ENCODE measurements around the gene PSMB5. TPM values are rescaled to one million over a fixed set of nuclear protein-coding genes. Genes with fewer than 3 reads are reported as not detected.
A peak's percentile ranks its signal among the peaks of the same experiment; 100 is the strongest.

PSMB5 gene
- total and polyA plus RNA-seq, 2 of the 13 experiments (the other 11 are each of a cell fraction or from before 2014, with no cell fraction given) = 705 to 871 TPM

GRCh38 chr14:23071244-23071920 is 36.7 kb upstream of the PSMB5 start (continued):
- no peak; the same call in 1 of the 2 replicates for TF ChIP-seq ZBED4 (CRISPR knock-in tag; IDR thresholded peaks at IDR 0.05; ENCODE audit: borderline replicate concordance)
- TF ChIP-seq AKAP8 (CRISPR knock-in tag; IDR thresholded peaks at IDR 0.05) = 0 out of 2 replicates have a peak, but pooled peaks have one; percentile 78
- TF ChIP-seq ZBTB1 (CRISPR knock-in tag; IDR thresholded peaks at IDR 0.05; ENCODE audit: borderline replicate concordance) = no peak
- peak; percentile 100 for TF ChIP-seq KDM2A (CRISPR knock-in tag; IDR thresholded peaks at IDR 0.05; ENCODE audit: borderline replicate concordance, low read depth)
- no peak for TF ChIP-seq TEAD2 (CRISPR knock-in tag; IDR thresholded peaks at IDR 0.05)
- no peak for TF ChIP-seq HOXA7 (CRISPR knock-in tag; IDR thresholded peaks at IDR 0.05)
- no peak for TF ChIP-seq HMGA1 (CRISPR knock-in tag; conservative IDR thresholded peaks at IDR 0.05)
- no peak for TF ChIP-seq PHB2 (IDR thresholded peaks at IDR 0.05; ENCODE audit: partially characterized antibody)
- peak; percentile 61 for TF ChIP-seq BORCS8-MEF2B (CRISPR knock-in tag; IDR thresholded peaks at IDR 0.05)
- TF ChIP-seq NFIC (IDR thresholded peaks at IDR 0.05; ENCODE audit: low read length) = peak; percentile 21; the same call in 1 of the 2 replicates
- TF ChIP-seq, protein P1, sequence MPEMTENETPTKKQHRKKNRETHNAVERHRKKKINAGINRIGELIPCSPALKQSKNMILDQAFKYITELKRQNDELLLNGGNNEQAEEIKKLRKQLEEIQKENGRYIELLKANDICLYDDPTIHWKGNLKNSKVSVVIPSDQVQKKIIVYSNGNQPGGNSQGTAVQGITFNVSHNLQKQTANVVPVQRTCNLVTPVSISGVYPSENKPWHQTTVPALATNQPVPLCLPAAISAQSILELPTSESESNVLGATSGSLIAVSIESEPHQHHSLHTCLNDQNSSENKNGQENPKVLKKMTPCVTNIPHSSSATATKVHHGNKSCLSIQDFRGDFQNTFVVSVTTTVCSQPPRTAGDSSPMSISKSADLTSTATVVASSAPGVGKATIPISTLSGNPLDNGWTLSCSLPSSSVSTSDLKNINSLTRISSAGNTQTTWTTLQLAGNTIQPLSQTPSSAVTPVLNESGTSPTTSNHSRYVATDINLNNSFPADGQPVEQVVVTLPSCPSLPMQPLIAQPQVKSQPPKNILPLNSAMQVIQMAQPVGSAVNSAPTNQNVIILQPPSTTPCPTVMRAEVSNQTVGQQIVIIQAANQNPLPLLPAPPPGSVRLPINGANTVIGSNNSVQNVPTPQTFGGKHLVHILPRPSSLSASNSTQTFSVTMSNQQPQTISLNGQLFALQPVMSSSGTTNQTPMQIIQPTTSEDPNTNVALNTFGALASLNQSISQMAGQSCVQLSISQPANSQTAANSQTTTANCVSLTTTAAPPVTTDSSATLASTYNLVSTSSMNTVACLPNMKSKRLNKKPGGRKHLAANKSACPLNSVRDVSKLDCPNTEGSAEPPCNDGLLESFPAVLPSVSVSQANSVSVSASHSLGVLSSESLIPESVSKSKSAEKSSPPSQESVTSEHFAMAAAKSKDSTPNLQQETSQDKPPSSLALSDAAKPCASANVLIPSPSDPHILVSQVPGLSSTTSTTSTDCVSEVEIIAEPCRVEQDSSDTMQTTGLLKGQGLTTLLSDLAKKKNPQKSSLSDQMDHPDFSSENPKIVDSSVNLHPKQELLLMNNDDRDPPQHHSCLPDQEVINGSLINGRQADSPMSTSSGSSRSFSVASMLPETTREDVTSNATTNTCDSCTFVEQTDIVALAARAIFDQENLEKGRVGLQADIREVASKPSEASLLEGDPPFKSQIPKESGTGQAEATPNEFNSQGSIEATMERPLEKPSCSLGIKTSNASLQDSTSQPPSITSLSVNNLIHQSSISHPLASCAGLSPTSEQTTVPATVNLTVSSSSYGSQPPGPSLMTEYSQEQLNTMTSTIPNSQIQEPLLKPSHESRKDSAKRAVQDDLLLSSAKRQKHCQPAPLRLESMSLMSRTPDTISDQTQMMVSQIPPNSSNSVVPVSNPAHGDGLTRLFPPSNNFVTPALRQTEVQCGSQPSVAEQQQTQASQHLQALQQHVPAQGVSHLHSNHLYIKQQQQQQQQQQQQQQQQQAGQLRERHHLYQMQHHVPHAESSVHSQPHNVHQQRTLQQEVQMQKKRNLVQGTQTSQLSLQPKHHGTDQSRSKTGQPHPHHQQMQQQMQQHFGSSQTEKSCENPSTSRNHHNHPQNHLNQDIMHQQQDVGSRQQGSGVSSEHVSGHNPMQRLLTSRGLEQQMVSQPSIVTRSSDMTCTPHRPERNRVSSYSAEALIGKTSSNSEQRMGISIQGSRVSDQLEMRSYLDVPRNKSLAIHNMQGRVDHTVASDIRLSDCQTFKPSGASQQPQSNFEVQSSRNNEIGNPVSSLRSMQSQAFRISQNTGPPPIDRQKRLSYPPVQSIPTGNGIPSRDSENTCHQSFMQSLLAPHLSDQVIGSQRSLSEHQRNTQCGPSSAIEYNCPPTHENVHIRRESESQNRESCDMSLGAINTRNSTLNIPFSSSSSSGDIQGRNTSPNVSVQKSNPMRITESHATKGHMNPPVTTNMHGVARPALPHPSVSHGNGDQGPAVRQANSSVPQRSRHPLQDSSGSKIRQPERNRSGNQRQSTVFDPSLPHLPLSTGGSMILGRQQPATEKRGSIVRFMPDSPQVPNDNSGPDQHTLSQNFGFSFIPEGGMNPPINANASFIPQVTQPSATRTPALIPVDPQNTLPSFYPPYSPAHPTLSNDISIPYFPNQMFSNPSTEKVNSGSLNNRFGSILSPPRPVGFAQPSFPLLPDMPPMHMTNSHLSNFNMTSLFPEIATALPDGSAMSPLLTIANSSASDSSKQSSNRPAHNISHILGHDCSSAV (CRISPR knock-in tag; IDR thresholded peaks at IDR 0.05; ENCODE audit: borderline replicate concordance) = no peak
- peak; percentile 55 for TF ChIP-seq RAD21 (CRISPR knock-in tag; IDR thresholded peaks at IDR 0.05)
- peak; percentile 48; the same call in 1 of the 2 replicates for TF ChIP-seq MXD3 (CRISPR knock-in tag; IDR thresholded peaks at IDR 0.05)
- TF ChIP-seq, protein P2, sequence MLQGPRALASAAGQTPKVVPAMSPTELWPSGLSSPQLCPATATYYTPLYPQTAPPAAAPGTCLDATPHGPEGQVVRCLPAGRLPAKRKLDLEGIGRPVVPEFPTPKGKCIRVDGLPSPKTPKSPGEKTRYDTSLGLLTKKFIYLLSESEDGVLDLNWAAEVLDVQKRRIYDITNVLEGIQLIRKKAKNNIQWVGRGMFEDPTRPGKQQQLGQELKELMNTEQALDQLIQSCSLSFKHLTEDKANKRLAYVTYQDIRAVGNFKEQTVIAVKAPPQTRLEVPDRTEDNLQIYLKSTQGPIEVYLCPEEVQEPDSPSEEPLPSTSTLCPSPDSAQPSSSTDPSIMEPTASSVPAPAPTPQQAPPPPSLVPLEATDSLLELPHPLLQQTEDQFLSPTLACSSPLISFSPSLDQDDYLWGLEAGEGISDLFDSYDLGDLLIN (CRISPR knock-in tag; IDR thresholded peaks at IDR 0.05; ENCODE audit: borderline replicate concordance) = 0 out of 2 replicates have a peak, but pooled peaks have one; percentile 38
- no peak for TF ChIP-seq MTA3 (CRISPR knock-in tag; IDR thresholded peaks at IDR 0.05)
- peak; percentile 96; the same call in 1 of the 2 replicates for TF ChIP-seq SMAD1 (CRISPR knock-in tag; IDR thresholded peaks at IDR 0.05; ENCODE audit: borderline replicate concordance, low read depth)
